Activated CD4-positive, alpha-beta T cell treated with anti-CD3 and anti-CD28 coated beads, Interleukin-2, amount 50 U/mL, for 48 hours (primary cell): ENCODE measurements around the gene POPDC2.

Source experiments
- DNase-seq, 2 experiments: peaks; one replicate each; pipeline ENCODE4 v3.0.0-alpha.2; 2020

The POPDC2 gene

DNA sequence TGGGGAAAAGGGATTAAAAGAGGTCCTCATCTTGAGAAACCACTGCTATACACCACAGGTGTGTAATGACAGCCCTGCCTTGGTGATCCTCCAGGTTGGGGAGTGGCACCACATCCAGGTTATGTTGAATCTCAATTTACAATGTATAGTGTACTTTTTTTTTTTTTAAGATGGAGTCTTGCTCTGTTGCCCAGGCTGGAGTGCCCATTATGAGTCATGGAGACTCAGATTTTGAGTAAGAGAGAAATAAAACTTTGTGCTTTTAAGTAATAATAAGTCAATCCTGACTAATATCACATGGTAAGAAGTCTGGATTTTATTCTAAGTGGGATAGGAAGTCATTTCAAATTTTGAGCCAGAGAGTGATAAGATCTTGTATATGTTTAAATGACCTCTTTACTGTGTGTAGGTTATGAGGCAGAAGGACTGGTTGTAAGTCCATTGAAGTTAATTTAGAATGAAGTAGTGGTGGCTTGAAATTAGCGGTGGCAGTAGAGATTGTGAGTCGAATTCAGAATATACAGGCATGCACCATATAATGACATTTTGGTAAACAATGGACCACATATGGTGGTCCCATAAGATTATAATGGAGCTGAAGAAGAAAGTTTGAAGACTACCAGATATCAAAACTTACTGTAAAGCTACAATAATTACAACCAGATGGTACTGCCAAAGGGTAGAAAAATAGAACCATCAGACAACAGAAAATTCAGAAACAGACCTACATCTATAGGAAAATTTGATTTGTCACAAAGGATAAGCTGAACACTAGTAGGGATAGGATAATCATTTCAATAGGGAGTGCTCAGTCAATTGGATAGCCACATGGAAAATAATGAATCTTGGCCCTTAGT lies 20.7 kb downstream of the POPDC2 start:
- DNase-seq, result peak in 1 of 2 experiments; percentile 35

DNA sequence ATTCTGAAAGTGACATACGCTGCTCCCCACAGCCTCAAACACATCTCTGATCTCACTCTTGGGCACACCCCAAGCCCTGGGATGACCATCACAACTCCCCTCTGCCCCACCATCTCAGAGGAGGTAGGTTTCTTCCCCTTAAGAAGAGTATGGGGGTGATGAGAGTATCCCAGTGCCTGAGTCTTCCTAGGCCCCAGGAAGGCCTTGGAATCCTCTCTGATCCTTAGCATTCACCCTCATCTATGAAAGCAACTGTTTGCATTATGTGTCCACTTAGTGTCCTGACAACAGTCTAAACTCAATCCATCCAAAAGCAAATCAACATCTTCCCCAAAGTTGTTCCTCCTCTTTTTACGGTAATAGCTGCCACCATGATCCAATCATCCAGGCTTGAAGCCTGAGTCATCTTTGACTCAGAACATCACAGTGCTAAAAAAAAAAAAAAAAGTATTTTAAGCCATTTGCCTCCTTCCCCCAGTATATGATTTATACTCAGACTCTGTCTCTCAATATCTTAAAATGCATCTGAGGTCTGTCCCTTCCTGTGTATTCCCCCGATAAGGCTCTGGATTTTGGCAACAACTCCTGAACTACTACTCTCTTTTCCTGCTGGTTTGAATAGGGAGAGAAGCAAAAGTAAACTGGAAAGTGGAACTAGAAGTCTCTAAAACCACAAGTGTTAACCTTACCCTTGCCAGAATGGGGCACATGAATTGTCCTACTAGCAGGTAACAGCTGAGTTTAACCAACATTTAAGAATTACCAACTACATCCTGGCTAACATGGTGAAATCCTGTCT lies 22.5 kb downstream of the POPDC2 start:
- DNase-seq, result no peak

DNA sequence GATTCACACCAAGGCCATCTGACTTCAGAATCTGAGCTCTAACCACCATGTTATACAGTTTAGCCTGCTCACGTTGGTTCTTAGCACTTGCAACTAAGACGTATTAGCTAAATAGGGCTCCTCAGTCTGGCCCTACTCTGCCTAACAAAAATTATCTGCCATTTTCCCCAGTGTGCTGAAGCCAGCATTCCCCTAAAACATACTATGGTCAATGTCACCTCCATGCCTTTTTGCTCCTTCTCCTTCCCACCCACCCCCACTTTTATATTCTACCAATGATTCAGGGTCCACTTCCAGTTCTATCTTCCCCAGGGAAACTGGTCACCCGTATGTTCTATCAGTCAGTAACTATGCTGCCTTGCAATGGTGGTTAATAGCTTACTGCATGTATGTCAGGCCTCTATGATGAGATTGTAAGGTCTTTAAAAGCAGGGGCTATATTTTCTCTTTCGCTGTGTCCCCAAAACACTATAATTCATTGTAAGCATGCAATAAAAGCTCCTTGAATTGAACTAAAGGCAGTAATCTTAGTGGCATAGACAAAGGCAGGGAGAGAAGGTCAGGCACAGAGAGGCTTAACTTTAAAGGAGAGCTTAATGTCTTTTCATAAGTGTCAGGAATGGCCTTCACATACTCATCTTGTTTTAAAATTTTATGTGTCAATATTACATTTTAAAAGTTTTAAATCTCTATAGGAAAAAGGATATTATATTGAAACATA lies 23.3 kb downstream of the POPDC2 start:
- no peak for DNase-seq

DNA sequence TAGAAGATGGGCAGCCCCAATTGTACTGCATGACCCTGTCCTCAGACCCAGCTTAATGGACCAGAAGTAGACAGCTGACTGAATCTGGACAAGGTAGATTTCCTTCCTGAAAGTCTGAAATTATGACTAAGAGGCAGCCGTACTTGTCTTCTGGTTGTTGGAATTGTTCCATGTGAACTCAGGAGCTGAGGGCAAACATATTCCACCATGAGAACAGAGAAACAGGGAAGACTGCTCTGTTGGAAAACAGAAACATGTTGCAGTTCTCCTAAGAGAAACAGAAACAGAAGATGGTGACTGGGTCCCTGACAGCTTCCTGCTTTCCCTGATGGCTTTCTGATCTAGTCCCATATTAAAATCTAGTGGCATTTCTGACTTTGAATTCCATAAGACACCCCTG lies 24.1 kb downstream of the POPDC2 start:
- DNase-seq, result no peak

DNA sequence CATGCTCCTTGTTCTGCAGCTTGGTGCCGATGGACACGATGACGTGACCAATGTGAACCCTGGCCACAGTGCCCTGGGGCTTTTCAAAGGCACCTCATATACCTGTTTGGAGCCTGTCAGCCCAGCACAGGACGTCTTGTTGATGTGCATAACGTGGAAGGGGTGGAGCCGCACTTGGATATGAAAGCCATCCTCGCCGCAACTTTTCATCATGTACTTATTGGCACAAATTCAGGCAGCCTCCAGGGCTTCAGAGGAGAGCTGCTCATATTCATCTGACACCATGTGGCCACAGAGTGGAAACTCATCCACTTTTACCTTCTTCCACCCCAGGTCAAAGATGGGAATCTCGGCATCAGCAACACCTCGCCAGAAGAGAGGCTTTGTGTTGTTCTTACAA lies 24.7 kb downstream of the POPDC2 start:
- no peak for DNase-seq

DNA sequence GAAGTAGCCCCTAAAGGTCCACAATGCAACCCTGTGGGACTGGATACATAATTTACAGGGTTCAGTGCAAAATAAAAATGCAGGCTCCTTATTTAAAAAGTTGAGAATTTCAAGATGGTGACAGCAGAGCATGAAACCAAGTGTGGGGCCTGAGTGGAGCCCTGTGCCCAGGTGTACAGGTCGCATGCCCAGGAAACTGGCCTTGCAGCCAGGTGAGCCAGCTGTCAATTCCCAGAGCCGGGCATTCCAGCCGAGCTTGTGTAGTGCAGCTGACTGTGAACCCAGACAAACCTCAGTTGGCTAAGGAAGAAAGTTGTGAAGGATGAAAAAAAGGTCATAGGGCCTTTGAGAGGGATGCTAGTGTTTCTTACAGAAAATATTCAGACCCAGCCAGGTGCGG lies 27.6 kb downstream of the POPDC2 start:
- no peak for DNase-seq

DNA sequence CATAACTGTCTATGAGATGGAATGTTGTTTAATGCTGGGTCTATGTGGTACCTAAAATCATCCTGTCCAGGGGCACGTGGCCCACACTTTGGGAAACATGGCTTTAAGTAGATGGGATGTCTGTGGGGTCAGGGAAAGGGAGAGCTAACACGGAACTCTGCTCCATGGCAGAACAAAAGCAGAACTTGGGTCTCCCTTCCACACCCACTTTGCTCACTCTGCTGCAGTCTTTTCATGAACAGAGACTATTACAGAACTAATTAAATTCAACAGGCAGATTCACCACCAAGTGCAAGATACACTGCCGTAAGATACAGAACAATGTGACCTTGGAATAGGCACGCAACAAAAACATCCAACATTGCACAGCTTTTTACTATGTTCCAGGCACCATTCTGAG lies 28.2 kb downstream of the POPDC2 start:
- DNase-seq, result no peak

DNA sequence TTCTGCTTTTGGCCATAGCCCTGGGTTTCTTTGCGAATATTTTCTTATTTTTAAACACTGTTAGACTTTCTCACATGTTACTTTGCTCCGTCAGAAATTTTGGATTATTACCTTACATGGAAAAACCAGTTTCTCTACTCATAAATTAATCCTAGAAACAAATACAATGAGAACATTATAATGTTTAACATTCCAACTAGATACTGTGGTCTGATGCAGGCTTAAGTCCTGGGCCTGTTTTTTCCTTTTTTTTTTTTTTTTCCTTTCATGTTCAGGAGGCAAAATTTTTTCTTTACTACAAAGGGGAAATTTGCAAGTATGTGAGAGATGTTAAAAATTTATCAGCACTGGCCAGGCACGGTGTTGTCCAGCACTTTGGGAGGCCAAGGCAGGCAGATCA lies 28.9 kb downstream of the POPDC2 start:
- no peak for DNase-seq

DNA sequence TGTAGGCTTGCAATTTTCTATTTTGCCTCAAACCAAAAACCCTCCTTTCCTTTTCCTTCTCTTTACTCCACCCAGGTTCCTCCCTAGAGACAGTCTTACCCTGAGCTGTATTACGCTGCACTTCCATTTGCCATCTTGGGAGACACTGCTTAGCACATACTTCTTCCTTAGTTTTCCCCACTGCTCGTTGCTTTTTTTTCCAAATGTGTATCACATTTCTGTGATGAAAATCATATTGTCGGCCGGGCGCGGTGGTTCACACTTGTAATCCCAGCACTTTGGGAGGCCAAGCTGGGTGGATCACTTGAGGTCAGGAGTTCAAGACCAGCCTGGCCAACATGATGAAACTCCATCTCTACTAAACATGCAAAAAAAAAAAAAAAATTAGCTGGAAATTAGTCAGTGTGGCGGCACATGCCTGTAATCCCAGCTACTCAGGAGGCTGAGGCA lies 29.5 kb downstream of the POPDC2 start:
- no peak for DNase-seq

DNA sequence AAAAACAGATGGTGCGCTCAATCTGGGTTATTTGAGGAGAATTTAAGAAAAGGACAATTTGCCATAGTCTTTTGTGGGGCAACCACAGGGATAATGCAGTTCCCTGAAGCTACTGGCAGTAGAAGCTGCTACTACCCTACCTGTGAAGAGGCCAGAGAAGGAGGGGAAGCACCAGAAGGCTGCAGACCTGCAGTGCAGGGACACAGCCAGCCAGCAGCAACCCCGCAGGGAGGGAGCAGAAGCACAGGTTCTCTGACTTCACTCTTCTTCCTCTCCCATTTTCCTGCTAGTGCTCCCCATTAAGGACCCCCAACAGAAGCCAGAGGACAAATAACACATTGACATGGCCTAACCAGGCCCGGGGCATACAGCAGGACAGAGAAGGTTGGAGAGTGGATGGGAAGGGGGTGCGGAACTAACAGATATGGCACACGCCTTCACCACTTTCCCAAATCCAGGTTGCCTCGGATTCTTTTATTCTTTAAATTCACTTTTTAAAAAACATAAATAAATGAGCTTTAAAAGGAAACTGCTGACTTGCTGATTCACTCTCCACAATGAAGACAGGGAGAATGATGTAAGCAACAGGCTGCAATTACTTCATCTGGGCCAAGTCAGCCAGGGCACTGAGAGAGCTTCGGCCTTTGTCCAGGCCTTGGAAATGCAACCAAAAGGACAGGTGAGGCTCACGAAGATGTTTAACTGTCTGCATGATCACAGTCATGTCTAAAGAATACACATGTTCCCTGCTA lies 30.1 kb downstream of the POPDC2 start:
- DNase-seq, result no peak

DNA sequence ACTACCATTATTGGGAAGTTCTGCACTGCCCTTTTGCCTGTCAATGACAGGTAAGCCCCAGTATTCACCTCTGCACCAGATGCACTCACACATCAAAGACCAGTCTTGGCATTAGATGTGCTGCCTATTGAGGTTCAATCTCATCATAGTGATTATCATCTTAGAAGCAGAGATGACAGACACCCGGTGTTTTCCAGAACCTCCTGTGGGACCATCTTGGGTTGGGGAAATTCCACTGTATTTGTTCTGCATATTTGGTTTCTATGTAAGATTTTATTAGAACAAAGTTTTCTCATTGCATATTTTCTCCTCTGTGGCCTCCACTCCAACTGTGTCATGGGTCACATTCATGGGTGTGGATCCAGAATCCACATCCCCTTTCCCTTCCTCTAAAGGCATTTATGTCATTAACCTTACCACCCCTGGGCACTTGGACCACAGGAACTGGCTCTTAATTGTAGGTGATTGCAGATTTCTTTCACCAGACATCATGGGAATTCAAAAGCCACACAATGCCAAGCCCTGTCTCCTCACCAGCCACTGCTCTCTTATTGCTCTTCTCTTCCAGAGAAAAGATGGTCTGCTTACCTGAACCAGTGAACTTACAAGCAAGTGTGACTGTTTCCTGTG lies 31.5 kb downstream of the POPDC2 start:
- no peak for DNase-seq

DNA sequence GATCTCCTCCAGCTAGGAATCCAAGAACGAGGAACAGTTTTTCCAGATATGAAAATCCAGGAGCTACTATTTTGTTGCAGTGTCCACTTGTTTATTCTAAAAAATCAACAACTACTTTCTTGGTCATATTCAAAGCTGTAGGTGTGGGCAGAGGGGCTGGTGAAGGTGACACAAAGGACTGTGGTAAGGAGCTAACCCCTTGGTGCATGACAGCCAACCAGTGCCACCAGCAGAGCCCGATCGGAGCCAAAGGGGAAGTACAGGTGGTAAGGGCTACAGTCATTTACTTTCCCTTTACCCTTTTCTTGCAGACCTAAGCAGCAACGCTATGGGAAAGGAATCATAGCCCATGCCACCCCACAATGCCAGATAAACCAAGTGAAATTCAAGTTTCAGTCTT lies 32.0 kb downstream of the POPDC2 start:
- peak; percentile 39 to 54 for DNase-seq

DNA sequence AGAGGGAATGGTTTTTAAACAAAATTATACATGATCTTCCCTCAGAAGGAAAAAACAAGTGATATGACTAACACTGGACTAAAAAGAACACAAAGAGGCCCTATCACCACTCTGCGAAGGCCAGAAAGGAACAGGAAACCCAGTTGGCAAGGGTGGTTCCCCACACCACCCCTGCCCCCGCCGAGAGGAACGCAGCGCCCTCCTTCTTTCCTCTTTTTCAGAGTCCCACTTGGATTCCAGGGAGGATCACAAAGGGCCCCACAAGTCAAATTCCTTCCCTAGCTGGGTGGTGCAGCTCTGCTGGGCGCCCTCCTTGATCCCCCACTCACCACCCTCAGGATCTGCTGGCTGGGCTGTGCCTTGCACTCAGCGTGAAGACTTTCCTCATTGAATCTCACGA lies 32.9 kb downstream of the POPDC2 start:
- peak in 1 of 2 experiments; percentile 45 for DNase-seq

DNA sequence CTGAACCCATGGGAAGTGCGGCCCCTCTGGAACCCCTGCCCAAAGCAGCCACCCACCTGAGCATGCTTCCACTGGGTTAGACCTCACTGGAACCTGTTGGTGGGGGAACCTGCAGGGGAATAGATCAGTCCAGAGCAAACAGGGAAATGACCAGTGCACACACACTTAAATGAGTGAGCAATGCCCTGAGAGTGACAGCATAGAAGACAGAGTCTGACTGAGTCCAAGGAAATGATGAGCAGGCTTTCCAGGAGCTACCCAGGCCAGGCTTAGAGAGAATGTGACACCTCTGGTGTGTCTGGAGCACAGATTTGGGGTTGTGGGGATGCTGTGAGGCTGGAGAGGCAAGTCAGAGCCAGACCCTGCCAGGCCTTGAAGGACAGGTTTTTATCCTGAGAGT lies 34.2 kb downstream of the POPDC2 start:
- DNase-seq, result no peak

DNA sequence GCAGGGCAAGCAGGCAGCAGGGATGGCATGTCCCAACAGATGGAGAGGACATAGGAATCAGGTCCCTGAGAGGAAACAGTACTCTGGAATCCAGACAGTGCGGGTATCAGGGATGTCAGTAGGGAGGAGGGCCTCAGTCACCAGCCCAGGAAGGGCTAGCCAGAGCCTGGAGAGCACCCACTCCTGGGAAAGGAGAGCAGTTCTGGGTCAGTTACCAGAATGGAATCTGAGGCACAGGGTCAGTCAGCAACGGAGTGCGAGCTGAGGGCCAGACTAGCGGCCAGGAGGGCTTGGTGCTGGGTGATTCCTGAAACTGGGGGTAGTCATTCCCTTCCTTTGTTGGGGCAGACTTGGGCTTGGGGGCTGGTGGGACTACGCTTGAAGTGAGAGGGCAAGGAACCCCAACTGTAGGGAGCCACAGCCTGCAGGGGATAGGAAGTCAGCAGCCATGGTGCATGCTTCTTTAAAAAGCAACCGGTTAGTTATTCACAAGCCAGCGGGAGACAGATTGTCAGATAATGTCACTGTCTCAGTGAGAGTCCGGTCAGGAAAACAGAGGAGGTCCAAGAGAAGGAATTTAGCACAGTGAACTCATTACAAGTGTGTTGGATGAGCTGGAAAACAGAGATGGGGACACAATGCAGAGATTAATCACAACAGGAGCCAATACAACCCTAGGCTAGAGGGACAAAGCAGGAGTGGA lies 34.8 kb downstream of the POPDC2 start:
- no peak for DNase-seq

DNA sequence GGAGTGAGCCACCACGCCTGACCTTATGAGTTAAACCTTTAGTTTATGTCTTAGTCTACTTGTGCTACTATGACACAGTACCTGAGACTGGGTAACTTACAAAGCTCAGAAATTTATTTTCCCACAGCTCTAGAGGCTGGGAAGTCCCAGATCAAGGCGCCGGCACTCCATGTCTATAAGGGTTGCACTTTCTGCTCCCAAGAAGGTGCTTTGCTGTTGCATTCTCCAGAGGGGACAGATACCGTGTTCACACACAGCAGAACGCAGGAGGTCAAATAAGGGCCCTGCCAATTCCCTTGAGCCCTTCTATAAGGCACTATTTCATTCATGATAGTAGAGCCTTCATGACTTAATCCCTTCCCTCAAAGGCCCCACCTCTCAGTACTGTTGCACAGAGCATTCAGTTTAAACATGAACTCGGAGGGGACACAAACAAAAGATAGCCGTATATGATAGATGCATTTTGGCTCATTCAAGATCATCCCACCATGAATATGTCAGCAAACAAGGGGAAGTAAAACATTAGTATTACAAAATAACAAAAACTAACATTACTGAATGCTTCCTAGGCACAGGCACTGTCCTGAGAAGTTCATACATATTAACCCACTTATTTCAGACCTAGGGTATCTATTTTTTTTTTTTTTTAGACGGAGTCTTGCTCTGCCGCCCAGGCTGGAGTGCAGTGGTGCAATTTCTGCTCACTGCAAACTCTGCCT lies 36.2 kb downstream of the POPDC2 start:
- DNase-seq, result no peak

DNA sequence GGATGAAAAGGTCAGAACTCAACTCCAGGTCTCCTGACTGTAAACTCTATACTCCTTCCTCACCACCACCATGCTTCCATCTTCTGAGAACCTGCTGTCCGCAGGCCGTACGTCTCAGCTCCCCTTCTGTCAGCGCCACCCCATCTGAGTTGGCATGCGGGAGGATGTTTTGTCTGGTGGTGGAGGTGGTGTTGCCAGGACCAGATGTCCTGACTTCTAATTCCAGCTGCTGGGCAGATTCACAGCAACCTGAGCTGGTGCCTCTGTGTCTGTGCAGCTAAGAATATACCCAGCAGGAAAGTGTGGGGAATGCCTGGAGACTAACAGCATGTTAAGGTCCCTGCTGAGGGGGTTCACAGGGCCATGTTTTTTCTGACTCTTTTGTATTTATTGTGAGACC lies 39.5 kb downstream of the POPDC2 start:
- DNase-seq, result no peak

DNA sequence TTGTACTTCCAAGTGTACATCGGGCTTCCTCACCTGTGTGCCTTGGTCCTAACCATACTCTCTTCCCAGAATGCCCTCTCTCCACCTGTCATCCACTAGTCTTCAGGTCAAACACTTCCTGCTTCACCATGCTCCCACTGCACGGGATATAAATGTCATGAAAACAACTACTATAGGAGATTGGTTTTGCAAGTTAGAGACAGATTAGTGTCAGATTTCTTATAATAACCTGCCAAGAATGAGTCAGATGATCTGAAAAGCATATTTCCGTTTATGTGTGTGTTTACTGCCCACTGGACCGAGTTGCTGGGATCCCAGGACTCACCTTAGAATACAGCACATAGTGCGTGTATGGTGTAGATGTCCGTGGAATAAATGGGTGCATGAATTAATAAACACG lies 41.3 kb downstream of the POPDC2 start:
- DNase-seq, result no peak

DNA sequence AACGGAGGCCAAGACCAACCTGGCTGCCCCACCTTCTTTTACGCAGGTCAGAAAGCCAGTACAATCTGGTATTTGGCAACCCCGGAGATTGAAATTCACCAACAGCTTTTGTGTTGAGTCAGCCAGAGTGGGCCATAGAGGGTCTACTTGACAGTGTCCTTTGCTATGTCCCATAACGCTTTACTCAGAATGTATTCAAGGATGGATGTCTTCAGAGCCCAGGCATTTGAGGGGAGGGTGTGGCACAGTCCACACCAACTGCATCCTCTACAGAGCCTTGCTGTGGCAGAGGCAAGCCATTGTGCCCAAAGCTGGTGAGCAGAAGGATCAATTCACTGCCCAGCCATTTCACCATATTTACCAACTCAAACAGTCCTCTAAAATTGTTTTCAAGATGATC lies 44.3 kb downstream of the POPDC2 start:
- no peak for DNase-seq

DNA sequence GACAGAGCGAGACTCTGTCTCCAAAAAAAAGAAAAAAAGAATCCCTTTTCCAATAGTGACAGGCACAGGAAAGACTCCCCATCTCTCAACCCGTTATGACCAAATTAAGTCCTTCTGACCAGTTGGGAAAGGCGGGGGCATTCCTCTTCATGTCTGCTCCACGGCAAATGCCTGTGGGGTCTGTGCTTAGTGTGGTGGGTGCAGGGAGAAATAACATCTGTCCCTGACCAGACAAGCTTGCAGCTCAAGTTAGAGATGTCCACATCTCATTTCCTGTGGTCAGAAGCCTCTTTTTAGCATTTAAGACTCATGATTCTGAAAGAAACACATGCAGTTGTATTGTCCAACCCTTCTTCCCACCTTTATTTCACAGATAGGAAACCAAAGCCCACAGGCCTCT lies 46.5 kb downstream of the POPDC2 start:
- no peak for DNase-seq

DNA sequence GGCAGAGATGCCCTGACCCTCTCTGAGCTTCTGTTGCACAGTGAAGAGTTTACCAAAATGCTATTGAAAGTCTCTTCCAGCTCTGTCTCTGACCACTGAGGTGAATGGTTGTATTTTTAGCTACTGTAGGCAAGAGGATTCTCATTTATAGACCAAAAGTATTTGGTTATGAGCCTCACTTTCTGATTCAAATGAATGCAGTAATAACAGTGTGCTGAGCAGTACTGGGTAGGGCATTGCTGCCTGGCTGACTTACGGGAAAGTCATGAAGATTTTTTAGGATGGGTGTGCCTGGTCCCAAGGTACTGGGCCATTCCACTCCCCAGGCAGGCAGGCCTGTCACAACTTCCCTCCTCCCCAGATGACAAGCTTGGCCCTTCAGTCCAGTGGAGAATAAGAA lies 47.2 kb downstream of the POPDC2 start:
- DNase-seq, result no peak
